ENCODE results near the gene KIF26A.
"Not testable (repeated sequence)": the region's sequence is repeated elsewhere in the genome, so short reads cannot be mapped to it uniquely, and the experiment has no call there.

KIF26A gene

DNA sequence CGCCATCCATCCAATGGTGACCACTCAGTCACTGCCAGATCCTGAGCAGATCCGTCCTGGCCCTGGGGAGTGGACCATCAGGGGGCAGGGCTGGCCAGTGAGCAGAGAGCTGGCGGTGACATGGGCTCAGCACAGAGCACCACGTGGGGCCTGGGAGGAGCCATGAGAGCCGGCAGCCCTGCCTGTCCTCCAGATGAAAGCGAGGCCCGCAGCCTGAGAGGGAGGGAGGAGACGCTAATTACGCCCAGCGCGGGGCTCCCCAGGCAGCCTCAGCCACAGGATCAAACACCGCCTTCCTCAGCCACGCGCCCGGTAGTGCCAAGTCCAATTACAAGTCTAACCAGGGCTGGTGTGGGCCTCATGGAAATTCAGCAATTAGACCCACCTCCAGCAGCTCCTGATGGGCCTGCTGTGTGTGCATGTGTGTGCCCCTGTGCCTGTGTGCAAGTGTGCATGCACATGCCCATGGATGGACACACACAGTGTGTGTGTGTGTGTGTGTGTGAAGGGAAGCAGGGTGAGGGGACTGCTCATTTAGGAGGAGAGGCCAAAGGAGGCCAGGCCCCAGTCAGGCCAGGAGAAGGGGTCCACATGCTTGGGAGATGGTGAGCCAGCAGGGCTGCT, 68.0 kb downstream of the KIF26A start:
- DNase-seq (ENCODE audit: low read depth), result no peak
- TF ChIP-seq, protein P1, sequence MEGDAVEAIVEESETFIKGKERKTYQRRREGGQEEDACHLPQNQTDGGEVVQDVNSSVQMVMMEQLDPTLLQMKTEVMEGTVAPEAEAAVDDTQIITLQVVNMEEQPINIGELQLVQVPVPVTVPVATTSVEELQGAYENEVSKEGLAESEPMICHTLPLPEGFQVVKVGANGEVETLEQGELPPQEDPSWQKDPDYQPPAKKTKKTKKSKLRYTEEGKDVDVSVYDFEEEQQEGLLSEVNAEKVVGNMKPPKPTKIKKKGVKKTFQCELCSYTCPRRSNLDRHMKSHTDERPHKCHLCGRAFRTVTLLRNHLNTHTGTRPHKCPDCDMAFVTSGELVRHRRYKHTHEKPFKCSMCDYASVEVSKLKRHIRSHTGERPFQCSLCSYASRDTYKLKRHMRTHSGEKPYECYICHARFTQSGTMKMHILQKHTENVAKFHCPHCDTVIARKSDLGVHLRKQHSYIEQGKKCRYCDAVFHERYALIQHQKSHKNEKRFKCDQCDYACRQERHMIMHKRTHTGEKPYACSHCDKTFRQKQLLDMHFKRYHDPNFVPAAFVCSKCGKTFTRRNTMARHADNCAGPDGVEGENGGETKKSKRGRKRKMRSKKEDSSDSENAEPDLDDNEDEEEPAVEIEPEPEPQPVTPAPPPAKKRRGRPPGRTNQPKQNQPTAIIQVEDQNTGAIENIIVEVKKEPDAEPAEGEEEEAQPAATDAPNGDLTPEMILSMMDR (IDR thresholded peaks at IDR 0.05; ENCODE audit: low read length, missing control alignments), result no peak
- H3K4me3 ChIP-seq (replicated peaks; ENCODE audit: low read depth, low read length), result no peak overlapping the region

DNA sequence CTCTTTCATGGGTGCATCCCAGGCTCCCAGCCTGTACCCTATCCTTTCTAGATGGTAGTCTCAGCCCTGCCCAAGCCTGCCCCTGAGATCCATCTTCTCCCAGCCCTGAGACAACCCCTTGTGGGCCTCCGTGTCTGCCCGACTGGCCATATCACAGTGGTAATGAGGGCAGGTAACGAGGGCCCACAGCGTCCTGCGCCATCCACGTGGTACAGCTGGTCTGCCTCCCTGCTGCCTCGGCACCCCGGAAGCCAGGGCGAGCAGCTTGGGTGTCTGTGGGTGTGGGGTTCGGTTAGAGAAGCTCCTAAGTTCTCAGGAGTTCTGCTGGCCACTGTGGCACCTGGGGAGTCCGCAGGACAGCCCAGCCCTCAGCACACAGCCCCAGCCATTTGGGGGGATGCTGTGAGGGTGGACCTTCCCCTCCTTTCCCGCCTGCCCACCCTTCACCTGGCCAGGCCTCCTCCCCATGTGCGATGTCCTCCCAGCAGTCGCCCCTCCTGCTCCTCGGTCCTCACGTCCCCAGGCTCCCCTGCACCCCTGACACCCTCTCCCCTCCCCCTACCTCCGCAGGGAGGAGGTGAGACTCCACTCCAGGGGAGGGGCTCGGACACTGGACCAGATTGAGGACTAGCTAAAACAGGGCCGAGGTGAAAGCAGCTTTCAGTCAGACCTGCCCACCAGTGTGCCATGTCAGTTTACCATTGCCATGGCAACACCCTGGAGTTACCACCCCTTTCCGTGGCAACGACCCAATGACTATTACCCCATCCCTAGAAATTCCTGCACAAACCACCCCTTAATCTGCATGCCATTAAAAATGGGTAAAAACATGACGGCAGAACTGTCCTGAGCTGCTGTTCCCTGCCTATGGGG, 69.0 kb downstream of the KIF26A start:
- TF ChIP-seq, protein P1 (IDR thresholded peaks at IDR 0.05; ENCODE audit: low read length, missing control alignments), result no peak
- no peak for DNase-seq (ENCODE audit: low read depth)
- H3K4me3 ChIP-seq (replicated peaks; ENCODE audit: low read depth, low read length), result no peak overlapping the region

DNA sequence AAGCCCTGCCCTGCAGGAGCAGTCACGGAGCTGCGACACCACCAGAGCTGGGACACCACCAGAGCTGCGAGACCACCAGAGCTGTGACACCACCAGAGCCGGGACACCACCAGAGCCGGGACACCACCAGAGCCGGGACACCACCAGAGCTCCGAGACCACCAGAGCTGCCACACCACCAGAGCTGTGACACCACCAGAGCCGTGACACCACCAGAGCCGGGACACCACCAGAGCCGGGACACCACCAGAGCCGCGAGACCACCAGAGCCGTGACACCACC, 69.6 kb downstream of the KIF26A start:
- not testable (repeated sequence) for H3K4me3 ChIP-seq (replicated peaks; ENCODE audit: low read depth, low read length); DNase-seq (ENCODE audit: low read depth)

DNA sequence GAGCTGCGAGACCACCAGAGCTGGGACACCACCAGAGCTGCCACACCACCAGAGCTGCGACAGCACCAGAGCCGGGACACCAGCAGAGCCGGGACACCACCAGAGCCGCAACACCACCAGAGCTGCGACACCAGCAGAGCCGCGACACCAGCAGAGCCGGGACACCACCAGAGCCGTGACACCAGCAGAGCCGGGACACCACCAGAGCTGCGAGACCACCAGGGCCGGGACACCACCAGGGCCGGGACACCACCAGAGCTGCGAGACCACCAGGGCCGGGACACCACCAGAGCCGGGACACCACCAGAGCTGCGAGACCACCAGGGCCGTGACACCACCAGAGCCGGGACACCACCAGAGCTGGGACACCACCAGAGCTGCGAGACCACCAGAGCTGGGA, 69.9 kb downstream of the KIF26A start:
- DNase-seq (ENCODE audit: low read depth); H3K4me3 ChIP-seq (replicated peaks; ENCODE audit: low read depth, low read length): not testable (repeated sequence)

DNA sequence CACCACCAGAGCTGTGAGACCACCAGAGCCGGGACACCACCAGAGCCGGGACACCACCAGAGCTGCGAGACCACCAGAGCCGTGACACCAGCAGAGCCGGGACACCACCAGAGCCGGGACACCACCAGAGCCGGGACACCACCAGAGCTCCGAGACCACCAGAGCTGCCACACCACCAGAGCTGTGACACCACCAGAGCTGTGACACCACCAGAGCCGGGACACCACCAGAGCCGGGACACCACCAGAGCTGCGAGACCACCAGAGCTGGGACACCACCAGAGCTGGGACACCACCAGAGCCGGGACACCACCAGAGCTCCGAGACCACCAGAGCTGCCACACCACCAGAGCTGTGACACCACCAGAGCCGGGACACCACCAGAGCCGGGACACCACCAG, 70.7 kb downstream of the KIF26A start:
- DNase-seq (ENCODE audit: low read depth); H3K4me3 ChIP-seq (replicated peaks; ENCODE audit: low read depth, low read length): not testable (repeated sequence)

DNA sequence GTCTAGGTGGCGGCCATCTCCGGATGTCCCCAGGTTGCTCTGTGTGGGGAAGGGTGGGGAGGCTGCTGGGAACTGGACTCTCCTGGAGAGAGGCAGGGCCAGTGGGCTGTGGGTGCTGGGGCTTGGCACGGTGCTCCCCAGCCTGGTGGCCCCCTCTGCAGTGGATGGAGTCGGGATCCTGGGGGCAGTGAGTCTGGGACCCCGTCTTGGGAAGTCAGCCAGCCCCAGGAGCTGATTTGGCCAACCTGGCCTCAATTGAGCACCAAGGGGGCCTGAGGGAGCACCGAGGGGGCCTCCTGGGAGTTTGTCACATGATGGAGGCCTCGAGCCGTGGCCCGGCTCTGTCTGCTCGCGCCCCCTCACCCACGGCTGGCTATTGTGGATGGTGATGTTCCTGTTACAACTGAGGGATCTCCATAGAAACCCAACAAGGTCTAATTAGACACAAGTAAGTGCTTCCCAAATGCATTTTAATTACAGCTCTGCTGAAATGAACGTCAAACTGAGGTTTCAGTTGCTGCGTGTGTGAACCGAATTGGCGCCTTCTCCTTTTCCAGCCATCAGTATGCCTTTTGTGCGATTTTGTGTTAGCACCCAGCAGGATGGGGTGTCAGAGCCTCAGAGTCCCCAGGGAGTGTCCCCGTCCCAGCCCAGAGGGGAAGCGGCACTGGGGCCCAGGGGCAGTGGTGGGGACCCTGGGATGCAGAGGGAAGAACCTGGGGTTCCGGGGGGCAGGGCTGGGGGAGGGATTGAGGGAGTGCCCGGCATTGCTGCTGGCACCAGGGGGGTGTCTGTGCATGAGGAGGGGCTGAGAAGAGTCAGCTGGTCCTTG, 71.8 kb downstream of the KIF26A start:
- no peak for DNase-seq (ENCODE audit: low read depth)
- H3K4me3 ChIP-seq (replicated peaks; ENCODE audit: low read depth, low read length), result no peak overlapping the region
- TF ChIP-seq, protein P1 (IDR thresholded peaks at IDR 0.05; ENCODE audit: low read length, missing control alignments), result no peak

DNA sequence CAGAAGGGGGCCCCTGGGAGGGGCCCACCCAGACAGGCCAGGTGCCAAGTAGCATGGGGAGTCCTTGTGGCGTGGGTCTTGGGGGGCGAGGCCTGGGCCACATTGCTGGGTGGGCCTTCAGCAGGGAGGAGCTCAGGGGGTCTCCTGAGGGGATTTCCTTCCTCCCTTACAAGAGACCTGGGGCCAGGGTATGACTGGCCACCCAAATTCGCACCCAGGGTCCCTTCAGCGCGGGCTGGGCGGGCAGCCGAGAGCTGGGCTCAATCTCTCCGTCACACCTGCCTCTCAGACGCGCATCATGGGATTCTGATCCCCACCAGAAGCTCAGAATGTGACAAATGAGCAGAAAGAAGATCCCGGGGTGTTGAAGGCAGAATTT, 72.4 kb downstream of the KIF26A start:
- no peak for DNase-seq (ENCODE audit: low read depth)
- H3K4me3 ChIP-seq (replicated peaks; ENCODE audit: low read depth, low read length), result no peak overlapping the region
- TF ChIP-seq, protein P1 (IDR thresholded peaks at IDR 0.05; ENCODE audit: low read length, missing control alignments), result no peak

DNA sequence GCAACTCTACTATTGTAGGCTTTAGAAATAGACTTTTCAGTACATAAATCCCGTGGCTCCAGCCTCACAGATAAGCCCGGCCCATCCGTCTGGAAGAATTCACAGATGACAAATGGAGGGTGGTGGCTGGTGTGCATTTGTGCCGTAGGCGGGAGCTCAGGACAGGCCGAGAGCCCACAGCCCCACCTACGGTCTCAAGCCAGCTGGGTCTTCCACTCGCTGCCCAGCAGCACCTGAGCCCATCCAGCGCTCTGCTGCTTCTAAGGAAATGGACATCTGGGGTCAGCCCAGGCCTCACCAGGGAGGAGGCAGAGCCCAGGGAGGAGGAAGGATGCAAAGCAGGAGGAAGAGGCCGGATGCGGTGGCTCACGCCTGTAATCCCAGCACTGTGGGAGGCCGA, 72.8 kb downstream of the KIF26A start:
- DNase-seq (ENCODE audit: low read depth), result no peak
- H3K4me3 ChIP-seq (replicated peaks; ENCODE audit: low read depth, low read length), result no peak overlapping the region
- TF ChIP-seq, protein P1 (IDR thresholded peaks at IDR 0.05; ENCODE audit: low read length, missing control alignments), result no peak

Measured in fibroblast of pulmonary artery (primary cell).